NCI-H1105 treated with DMSO at 0.1 percent for 48 hours (cell line): ENCODE measurements around the gene PTPRD.
A peak's percentile ranks its signal among the peaks of the same experiment; 100 is the strongest.

Experiments
- DNase-seq: peaks from one replicate; lab custom pipeline; 2025; lab: John Stamatoyannopoulos, UW

PTPRD gene

DNA sequence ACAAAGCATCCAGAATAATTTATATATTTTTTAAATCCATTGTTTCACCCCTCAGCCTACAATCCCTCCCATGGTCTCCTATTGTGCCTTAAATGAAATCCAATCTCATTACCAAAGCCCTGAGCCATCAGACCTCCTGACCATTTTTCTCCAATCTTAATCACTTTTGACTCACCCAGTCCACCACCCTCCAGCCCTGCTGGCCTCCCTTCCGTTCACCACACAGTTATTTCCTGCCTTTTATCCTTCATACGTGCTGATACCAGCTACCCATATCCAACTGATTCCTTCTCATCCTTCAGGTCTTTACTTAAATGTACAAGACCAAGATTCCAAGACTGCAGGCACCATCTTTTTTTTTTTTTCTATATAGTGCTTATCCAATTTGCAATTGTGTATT lies 1786.5 kb downstream of the PTPRD start:
- no peak for DNase-seq

DNA sequence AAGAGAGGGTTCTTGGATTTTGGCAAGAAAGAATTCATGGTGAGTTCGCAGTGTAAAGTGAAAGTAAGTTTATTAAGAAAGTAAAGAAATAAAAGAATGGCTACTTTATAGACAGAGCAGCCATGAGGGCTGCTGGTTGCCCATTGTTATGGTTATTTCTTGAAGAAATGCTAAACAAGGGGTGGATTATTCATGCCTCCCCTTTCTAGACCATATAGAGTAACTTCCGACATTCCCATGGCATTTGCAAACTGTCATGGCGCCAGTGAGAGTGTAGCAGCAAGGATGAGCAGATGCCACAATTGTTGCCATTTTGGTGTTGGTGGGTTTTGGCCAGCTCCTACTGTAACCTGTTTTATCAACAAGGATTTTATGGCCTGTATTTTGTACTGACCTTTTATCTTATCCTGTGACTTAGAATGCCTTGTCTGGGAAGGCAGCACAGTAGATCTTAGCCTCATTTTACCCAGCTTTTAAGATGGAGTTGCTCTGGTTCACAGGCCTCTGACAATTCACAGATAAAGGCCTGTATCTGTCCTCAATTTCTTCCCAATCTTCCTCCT lies 1787.1 kb downstream of the PTPRD start:
- DNase-seq: no peak

DNA sequence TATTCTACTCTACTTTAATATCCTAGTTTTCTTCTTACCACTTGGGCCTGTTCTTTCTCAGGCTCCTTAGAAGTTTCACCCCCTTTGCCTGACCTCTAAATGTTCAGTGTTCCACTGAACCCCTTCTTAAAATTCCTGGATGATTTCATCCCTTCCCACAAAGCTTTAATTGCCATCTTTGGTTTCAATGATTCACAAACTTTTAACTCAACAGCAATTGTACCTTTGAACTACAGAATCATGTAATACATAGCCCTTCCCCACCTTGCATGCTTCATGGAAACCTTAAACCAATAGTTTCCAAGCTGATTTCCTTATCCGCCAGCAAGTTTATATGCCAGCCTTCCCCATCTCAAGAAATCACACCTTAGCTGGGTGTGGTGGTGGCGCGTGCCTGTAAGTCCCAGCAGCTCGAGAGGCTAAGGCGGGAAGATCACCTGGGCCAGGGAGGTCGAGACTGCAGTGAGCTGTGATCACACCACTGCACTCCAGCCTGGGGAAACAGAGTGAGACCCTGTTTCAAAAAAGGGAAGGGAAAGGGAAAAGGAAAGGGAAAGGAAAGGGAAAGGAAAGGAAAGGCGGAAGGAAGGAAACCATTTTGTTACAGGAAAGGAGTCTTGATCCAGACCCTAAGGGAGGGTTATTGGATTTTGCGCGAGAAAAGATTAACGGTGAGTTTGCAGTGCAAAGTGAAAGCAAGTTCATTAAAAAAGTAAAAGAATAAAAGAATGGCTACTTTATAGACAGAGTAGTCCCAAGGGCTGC lies 1789.5 kb downstream of the PTPRD start:
- no peak for DNase-seq

DNA sequence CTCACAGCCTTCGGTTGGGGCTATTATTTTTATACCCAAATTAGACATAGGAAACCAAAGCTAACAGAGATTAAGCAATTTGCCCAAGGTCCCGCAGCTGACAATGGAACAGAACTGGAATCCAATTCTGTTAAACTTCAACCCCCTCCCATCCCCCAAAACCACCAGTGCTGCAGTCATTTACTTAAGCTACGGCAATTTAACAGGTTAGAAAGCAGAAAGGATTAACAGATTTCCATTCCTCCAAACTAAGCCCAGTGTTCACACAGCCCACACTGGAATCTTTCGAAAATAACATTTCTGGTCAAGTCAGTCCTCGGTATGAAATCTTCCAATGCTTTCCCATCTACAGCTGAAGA lies 1790.2 kb downstream of the PTPRD start:
- DNase-seq: no peak

DNA sequence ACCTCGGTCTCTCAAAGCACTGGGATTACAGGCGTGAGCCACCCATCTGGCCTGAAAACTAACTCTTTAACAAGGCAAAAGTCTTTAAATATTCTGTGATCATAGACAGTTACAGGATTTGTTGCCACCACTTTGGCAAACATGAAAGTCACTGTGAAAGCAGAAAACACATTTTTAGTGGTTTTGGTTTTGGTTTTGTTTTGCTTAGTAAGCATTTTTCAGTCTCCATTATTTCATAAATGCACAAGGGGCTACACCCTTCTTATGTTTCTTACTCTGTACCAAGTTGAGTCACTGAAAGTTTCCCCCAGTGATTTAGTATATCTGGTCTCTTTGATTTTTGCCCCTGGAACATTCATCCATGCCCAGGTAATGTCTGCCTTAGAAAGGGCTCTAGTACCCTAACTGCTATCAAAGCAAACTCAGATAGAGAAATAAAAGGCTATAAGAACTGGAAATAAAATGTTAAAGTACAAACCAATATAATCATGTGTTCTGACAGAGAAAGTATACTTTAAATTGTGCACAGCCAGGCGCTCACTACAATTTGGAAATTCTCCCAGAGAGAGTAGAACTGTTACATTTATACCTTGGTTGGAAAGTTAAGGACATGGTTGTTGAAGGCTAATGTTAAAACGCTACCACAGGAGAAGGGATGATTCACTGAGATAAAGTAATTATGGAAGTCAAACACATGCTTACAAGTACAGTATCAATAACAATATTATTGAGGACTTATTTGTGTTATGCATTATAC lies 1790.7 kb downstream of the PTPRD start:
- DNase-seq: no peak

DNA sequence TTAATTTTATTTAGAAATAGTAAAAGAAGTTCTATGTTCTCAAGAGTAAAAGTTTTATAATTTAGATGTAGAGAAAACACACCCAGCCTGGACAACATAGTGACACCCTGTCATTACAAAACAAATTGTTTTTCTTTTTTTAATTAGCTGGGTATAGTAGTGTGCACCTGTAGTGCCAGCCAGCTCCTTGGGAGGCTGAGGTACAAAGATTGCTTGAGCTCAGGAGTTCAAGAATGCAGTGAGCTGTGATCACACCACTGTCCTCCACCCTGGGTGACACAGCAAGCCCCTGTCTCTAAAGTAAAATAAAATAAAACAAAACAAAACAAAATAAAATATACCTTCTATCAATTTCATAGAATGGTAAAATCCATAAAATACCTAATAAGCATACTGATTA lies 1795.5 kb downstream of the PTPRD start:
- no peak for DNase-seq

DNA sequence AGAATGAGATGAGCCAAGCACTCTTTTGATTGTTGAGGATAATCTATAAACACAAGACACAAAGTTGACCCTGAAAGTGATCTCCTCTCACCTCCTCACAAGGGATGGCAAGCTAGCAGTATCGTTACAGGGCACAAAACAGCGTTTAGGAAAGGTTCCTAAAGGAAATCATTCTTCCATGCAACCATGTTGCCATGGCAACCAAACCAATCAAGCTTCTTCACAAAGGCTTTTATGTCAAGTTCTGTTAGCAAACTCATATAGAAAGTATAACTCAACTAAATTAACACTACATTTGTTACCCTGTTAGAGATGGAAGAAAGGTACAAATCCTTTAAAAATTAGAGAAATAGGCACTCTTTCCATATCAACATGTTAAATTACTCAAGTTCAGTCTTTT lies 1796.4 kb downstream of the PTPRD start:
- DNase-seq: peak; percentile 36

DNA sequence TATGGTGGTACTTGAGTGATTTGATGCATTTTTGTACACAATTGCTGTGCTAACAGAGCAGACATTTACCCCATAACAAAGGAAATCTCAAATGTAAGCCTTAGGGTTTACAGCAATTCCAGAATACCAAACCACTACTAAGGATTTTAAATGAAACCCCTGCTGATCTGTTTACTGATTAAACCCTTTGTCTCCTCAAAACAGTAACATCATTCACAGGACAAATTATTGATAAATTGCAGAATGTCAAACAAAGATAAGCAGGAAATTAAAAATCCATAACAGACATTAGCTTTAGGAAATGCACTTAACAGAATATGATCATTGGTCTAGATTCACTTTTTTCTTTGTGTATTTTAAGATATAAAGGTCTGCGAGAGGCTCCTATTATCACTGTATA lies 1796.9 kb downstream of the PTPRD start:
- no peak for DNase-seq

DNA sequence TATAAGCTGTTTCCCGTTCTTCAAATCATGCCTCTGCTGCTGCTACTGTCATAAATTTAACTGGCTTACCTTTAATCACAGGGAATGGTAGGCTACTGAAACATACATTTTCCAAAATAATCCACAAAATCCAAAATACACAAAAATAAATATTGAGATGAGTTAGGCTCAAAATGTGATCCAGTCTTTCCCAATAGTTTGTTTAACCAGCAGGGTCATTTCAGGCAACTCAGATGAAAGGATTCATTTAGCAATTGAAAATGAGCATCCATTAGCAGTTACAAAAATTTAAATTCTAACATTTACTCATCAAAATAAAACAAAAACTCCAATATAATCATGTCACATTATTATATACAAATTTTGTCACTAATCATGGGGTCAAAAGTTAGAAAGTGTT lies 1797.6 kb downstream of the PTPRD start:
- DNase-seq: no peak

DNA sequence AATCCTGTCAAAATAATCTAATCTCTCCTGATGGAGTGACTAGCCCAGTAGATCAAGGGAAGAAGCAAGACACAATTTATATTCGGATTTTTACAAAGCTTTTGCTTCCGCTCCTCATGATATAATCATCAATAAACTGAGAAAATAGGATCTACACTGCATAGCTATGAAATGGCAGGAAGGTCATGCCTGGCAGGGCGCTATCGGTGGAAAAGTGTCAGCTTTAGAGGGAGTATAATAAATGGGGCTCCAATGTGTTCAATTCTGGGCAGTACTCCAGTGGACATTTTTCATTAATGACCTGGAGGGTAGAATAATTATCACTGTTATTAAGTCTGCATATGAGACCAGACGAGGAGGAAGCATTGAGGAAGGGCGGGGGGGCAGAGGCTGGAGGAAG lies 1799.9 kb downstream of the PTPRD start:
- no peak for DNase-seq

DNA sequence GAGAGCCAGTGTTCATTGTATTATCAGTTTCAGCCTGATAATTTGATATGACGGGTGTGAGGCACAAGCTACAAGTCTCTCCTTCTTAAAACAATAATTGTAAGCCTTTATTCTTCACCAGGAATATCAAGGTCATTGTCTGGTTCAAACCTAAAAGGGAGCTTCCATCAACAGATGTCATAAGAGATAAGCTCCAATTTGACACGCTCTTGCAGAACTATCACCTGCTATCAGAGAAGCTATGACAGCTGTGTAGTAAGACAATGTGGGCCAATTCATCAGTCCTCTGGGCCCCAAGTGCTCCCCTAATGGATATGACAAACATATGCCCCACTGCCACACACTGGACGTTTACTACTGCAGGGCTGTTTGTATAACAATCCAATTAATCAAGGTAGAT lies 1803.1 kb downstream of the PTPRD start:
- no peak for DNase-seq

DNA sequence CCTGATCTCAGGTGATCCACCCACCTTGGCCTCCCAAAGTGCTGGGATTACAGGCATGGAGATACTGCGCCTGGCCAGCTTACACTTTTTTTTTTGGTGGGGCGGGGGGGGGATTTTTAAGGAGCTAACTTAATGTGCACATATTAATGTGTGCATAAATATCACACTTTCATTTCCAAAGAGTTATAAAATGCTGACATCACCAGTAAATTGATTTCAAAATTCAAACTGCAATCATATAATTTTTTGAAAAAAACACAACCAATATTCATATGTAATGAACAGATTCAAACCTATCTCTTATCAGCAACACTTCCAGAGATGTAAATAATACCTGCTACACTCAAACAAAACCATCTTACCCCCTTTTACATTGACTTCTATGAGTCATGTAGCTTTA lies 1806.7 kb downstream of the PTPRD start:
- DNase-seq: no peak

DNA sequence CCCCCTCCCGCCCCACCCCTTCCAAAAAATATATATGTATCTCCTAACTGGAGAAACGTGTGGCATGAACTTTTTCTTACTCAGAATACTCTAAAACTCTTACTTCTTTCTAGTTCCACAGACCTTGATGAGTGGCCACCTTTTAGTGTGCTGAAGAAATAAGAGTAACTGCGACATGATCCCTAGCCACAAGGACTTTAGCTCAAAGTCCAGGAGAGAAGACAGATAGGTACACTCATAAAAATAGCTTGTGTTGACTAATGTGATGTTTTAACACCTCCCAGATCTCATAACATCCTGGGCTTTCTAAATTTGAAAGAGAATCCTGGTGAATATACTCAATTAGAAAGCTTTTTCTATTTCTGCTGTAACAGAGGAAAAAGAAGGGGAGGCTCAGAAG lies 1808.2 kb downstream of the PTPRD start:
- no peak for DNase-seq

DNA sequence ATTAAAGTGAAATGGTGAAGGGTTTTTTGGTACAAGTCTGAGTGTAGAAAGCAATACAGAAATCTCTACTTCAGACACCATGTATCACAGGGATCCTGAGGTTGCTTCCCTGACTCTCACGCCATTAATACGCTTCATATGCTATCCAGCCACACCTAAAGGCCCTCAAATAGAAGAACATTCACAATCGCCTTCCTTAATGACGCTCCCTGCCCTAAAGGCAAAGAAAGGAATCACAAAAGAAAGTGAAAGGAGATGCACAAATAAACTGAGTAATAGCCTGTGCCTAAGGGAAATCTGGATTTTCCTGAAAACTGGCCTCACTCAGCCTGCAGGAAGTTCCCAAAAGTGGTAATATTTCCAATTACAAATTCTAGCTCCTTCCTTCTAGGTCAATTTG lies 1810.6 kb downstream of the PTPRD start:
- DNase-seq: no peak

DNA sequence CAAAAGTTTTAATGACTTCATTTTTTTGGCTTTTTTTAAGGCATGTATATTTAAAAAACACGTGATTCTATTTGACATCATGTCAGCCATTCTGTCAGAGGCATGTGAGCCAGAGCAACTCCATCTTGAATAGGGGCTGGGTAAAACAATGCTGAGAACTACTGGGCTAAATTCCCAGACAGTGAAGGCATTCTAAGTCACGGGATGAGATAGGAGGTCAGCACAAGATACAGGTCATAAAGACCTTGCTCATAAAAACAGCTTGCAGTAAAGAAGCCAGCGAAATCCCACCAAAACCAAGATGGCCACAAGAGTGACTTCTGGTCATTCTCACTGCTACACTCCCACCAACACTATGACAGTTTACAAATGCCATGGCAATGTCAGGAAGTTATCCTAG lies 1812.6 kb downstream of the PTPRD start:
- no peak for DNase-seq

DNA sequence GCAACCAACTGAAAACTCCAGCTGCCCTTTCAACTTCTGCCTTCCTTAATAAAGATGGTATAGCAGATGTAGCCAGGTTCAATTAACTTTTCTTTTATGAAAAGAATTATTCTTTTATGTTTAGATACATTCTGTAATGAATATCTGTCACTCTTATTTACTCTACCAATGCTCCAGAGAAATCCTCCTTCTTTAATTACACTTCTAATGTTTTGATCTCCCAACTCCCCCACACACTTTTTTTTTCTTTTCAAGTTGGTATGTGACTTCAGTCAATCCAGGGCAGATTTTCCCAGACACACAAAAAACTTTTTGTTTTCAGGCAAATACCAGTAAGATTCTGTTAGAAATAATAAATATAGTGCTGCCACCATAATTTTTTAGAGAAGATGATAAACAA lies 1813.2 kb downstream of the PTPRD start:
- DNase-seq: no peak

DNA sequence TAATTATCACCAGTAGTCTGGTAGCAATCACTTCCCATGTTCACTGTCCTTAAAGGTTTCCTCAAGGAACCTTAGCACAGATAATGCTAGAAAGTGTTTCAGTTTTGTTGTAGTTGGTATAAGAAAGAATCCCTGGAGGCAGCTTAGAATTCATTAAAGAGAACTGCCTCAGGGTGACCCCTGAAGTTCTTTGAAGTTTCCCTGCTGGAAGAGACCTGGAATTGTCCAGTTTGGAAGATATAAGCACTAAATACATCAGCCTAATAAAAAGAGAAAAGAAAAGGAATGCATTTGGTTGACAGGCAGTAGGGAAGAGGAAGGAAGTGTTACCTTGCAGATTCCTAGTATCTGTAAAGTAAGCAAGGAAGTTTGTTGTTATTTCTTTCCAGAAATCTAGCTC lies 1813.6 kb downstream of the PTPRD start:
- no peak for DNase-seq

DNA sequence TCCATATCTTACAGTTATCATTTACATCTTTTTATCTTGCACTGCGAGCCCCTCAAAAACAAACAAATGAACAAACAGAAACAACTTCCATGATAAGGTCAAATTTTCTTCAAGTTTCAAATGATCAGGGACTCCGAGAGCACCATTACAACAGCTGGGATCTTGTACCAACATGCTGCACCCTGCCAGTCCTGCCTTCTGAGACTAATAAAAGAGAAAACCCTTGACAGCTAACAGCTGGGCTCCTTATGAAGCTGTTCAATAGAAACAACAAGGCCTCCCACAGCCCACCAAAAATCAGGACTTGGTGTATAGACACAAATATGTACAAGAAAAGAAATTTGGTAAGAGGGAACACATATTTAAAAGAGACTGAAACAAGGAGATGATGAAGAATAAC lies 1828.0 kb downstream of the PTPRD start:
- peak; percentile 35 for DNase-seq

DNA sequence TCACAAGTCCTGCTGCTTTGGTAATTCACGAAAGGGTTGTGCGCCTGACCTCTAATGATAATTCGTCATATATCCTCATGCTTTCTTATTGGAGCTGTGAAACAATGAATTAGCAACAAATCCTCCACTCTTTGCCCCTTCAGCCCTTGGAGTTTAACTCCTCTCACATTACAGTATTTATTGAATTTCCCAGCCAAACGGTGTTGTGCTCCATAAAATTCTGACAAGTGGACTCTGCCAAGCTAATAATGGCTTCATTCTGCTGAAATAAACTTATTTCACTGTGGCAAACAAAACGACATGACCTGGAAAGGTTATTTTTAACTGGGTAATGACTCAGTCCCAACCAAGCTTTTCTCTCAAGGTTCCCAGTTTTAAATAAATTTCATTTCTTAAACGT lies 1828.9 kb downstream of the PTPRD start:
- no peak for DNase-seq

DNA sequence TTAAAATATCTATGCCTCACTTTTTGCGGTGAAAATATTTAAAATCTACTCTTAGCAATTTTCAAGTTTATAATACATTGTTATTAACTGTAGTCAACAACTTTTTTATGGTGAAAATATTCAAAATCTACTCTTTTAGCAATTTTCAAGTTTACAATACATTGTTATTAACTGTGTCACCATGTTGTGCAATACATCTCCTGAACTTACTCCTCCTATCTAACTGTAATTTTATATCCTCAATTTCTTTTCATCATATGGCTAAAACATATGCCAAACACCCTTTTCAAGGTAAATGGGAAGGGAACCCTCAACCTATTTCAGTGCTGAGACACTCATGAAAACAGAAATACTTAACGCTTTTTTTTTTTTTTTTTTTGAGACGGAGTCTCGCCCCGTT lies 1830.6 kb downstream of the PTPRD start:
- DNase-seq: no peak

DNA sequence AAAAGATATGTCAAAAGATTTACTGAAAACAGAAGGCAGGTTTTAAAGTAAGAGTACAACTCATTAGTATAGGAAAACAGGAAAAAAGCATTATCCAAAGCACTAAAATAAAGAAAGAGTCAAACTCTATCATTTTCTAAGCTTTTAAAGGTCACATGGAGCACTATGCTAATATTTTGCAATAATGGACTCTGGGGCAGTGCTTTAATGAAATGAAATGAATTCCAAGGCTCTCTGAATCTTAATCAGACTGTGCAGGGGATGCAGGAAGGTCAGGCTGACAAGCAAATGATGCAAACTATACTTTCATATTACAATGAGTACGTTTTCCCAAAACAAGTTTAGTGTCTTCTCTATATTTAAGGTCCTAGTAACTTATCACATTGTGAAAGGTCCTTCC lies 1831.3 kb downstream of the PTPRD start:
- DNase-seq: no peak

DNA sequence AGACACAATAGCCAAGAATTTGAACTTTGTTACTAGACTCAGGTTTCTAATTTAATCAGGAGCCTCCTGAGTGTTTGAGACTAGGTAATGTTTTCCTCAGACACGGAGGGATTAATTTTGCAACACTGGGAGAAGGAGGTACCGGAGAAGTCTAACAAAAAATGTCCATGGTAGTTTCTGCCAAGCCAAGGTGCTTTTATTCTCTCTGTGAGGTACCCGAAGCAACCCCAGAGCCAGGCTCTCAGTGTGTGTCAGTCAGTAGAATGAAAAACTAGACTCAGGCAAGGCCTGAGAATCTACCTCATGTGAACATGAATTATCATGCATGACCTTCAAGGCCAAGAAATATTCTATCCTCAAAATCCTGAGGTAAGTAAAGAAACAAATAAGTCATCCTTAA lies 1832.4 kb downstream of the PTPRD start:
- no peak for DNase-seq

DNA sequence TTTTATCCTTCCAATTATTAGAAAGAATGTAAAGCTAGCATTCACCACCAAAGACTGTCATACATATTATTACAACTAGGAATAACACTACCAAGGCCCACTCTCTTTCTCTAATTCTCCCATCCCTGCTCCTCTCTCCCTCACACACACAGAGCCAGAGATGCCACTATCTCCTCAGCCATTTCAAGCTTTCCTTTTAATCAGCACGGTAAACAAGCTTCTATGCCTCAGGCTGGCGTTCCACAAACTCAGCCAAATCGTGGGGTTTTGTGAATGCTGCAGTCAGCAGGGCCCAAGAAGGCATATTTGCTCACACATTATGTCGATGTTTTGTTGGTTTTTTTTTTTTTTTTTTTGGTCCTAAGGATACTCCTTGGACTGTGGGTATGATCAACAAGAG lies 1833.3 kb downstream of the PTPRD start:
- DNase-seq: no peak

DNA sequence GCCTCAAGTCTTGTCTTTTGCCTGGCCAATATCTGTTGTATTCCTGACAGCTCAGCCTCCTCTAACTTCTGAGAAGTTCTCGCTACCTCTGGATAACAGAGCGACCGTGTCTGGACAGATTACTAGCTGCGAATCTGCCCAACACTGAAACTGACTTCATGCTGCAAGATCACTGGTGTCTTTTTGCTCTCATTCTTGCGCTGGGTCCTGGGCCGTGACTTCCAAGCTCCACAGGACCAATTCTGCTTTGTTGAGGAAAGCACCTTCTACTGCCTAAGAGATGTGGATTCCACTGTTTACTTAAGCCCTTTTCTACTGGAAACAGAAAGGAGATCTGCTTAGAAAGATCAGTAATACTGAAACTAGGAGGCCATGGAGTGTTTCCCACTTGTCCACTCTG lies 1834.4 kb downstream of the PTPRD start:
- no peak for DNase-seq
